GM12874 (cell line): Measurements from ENCODE around the gene OGT.

ENCODE experiments used
- CTCF ChIP-seq: IDR thresholded peaks from 2 replicates; pipeline ENCODE4 v1.5.1; 2011; ENCODE audit warnings: low read depth, mild to moderate bottlenecking, control low read depth, low read length, moderate library complexity; ENCODE audit not compliant: insufficient read depth

OGT gene

DNA sequence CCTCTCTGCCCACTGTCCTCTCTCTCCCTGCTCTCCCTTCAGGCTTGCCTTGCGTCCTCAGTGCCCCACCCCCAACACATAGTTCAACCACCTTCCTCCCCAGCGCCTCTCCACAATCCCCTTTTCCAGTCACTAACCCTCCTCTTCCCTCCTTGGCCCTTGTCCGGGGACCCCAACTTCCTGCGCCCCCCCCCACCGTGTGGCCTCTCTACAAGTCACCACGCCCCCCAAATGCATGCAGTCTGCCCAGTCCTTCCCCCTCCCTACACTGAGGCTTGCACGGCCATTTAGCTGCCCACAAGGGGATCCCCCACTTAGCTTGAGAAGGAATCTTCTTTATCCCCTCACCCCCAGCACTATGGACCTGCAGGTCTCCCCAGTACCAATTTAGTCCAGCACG is 84.8 kb downstream of the OGT start:
- no peak for TF ChIP-seq CTCF

GRCh38 chrX:71618303-71618721 is 85.4 kb downstream of the OGT start, which contains the start of gene CXCR3:
TSS of gene CXCR3 (minus strand) at chrX:71618511. CDS start at chrX:71618449, 62 bp downstream.
- no peak for TF ChIP-seq CTCF

DNA sequence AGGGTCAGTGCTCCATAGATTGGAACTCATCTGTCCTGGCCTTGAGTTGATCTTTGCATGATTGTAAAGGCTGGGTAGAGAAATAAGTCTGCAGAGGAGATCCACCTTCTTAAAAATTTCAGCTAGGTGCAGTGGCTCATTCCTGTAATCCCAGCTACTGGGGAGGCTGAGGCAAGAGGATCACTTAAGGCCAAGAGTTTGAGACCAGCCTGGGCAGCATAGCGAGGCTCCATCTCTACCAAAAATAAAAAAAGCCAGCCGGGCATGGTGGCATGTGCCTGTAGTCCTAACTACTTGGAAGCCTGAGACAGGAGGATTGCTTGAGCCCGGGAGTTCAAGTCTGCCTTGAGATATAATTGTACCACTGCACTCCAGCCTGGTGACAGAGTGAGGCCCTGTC is 85.9 kb downstream of the OGT start:
- TF ChIP-seq CTCF: no peak

- no peak for TF ChIP-seq CTCF
Observed at GRCh38 chrX:71619193-71619592, 86.3 kb downstream of the OGT start.

GRCh38 chrX:71619986-71620385 is 87.1 kb downstream of the OGT start:
- no peak for TF ChIP-seq CTCF

DNA sequence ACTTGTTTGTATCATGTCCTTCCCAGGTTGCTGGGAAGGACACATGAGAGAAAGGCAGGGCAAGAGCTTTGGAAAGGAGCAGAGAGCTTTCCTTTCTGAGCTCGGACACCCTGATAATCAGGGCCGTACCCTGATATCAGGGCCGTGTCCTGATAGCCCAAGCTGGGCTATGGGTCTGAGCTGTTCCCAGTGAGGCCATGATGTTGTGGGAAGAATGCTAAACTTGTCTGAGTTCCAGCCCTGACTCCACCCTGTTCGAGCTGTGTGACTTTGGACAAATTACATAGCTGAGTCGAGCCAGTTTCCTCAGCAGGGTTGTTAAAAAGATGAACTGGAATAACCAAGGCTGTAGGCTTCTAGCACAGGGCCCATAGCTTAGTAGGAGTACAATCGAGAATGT is 88.7 kb downstream of the OGT start:
- TF ChIP-seq CTCF: no peak

- no peak for TF ChIP-seq CTCF
Observed at GRCh38 chrX:71622032-71622575, 89.2 kb downstream of the OGT start.
